Activated CD8-positive, alpha-beta T cell treated with anti-CD3 and anti-CD28 coated beads for 36 hours (primary cell): Measurements from ENCODE around the gene GALNT2. TPM values are rescaled to one million over a fixed set of nuclear protein-coding genes. Genes with fewer than 3 reads are reported as not detected.

ENCODE experiments used
- ATAC-seq: fragments of 200-7000 bp; cut with Tn5 transposase; one replicate; pipeline ENCODE4 v1.10.0; 2021; ENCODE audit warnings: mild to moderate bottlenecking, moderate library complexity
- CTCF ChIA-PET: fragments of 350-600 bp; sonication (Branson Sonifier 250); formaldehyde crosslinking; loops from one replicate; lab custom pipeline; 2021; ENCODE audit warnings: antibody characterized with exemption; lab: Charles Lee
- POLR2A ChIA-PET: fragments of 350-600 bp; sonication (Branson Sonifier 250); formaldehyde crosslinking; loops from one replicate; lab custom pipeline; 2021; ENCODE audit warnings: antibody characterized with exemption; lab: Charles Lee
- DNase-seq: peaks from one replicate; pipeline ENCODE4 v3.0.0-alpha.2; 2020
- H3K27ac Mint-ChIP-seq: one replicate; pipeline ENCODE4 v1.8.0; 2021; ENCODE audit warnings: mild to moderate bottlenecking, mixed read lengths
- H3K27me3 Mint-ChIP-seq: one replicate; pipeline ENCODE4 v1.8.0; 2021; ENCODE audit warnings: mixed read lengths
- H3K36me3 Mint-ChIP-seq: one replicate; pipeline ENCODE4 v1.8.0; 2021; ENCODE audit warnings: low read depth, mixed read lengths
- H3K4me1 Mint-ChIP-seq: one replicate; pipeline ENCODE4 v1.8.0; 2021; ENCODE audit warnings: low read depth, mixed read lengths
- H3K4me3 Mint-ChIP-seq: one replicate; pipeline ENCODE4 v1.8.0; 2021; ENCODE audit warnings: mild to moderate bottlenecking, moderate library complexity, mixed read lengths
- H3K9me3 Mint-ChIP-seq: one replicate; pipeline ENCODE4 v1.8.0; 2021; ENCODE audit warnings: mixed read lengths
- CTCF ChIP-seq: fragments of 200-600 bp; IDR thresholded peaks from one replicate; pipeline ENCODE4 v1.8.0; 2022; ENCODE audit warnings: antibody characterized with exemption, mild to moderate bottlenecking
- intact Hi-C: fragments of 100-400 bp; cut with micrococcal nuclease; formaldehyde crosslinking; loops from one replicate; pipeline ENCODE4 v1.10.0; 2022
- total RNA-seq, 2 experiments: library from RNA; stranded (reverse); gene quantifications; one replicate each; pipeline ENCODE4 v1.2.3, GENCODE V29; 2021

Gene GALNT2
- total RNA-seq, 2 experiments from 2014 or later, result 40.1 to 42.3 TPM

- ATAC-seq (no peak), DNase-seq (no peak)
- CTCF ChIA-PET, result no interaction called here
- intact Hi-C loops, result no loop called here
- no peak for TF ChIP-seq CTCF
- Mint-ChIP-seq H3K9me3 (no peaks in the 10 kb centered on the region), H3K36me3 (peaks cover 26% of the 10 kb centered on the region), H3K27ac (peak overlapping the region; percentile 71), H3K4me3 (no peak overlapping the region), H3K4me1 (peaks cover 59% of the 10 kb centered on the region), H3K27me3 (no peaks in the 10 kb centered on the region)
- POLR2A ChIA-PET, result interaction anchor here (1.4 kb wide), 1 partner anchor 9 kb away, joined by 4 read pairs; no protein-coding TSS in a partner anchor
Measured at GRCh38 chr1:230272557-230272956, 205.5 kb downstream of the GALNT2 start.

GRCh38 chr1:230273141-230273710 lies 206.2 kb downstream of the GALNT2 start:
- ATAC-seq, result no peak
- no peak for TF ChIP-seq CTCF
- Mint-ChIP-seq H3K27ac (peak overlapping the region; percentile 71), H3K4me1 (peaks cover 62% of the 10 kb centered on the region), H3K9me3 (no peaks in the 10 kb centered on the region), H3K4me3 (no peak overlapping the region), H3K27me3 (no peaks in the 10 kb centered on the region), H3K36me3 (peaks cover 29% of the 10 kb centered on the region)
- no peak for DNase-seq
- ChIA-PET POLR2A (interaction anchor here (0.8 kb wide), 1 partner anchor 195 kb away, joined by 3 read pairs; no protein-coding TSS in a partner anchor), CTCF (interaction anchor here (1.1 to 1.6 kb wide), 4 partner anchors 32 to 106 kb away, joined by 3 to 4 read pairs (median 4); no protein-coding TSS in a partner anchor)
- intact Hi-C loops, result no loop called here

GRCh38 chr1:230274254-230274653 lies 207.2 kb downstream of the GALNT2 start:
- peak; percentile 55 for ATAC-seq
- Mint-ChIP-seq H3K27me3 (no peaks in the 10 kb centered on the region), H3K27ac (peak overlapping the region; percentile 71), H3K9me3 (no peaks in the 10 kb centered on the region), H3K4me3 (peak overlapping the region; percentile 59), H3K36me3 (peaks cover 36% of the 10 kb centered on the region), H3K4me1 (peaks cover 70% of the 10 kb centered on the region)
- DNase-seq, result peak; percentile 58
- ChIA-PET POLR2A (interaction anchor here (0.8 to 1.2 kb wide), 2 partner anchors 27 to 196 kb away, joined by 3 read pairs; no protein-coding TSS in a partner anchor), CTCF (interaction anchor here (1.1 to 1.6 kb wide), 4 partner anchors 31 to 107 kb away, joined by 3 to 4 read pairs (median 4); no protein-coding TSS in a partner anchor)
- intact Hi-C loops, result no loop called here
- no peak for TF ChIP-seq CTCF

- CTCF ChIA-PET, result no interaction called here
- POLR2A ChIA-PET, result no interaction called here
- H3K9me3 Mint-ChIP-seq, result no peaks in the 10 kb centered on the region
- no peaks in the 10 kb centered on the region for H3K27me3 Mint-ChIP-seq
- H3K4me1 Mint-ChIP-seq, result peaks cover 61% of the 10 kb centered on the region
- ATAC-seq (no peak), DNase-seq (no peak)
- no peak overlapping the region for H3K4me3 Mint-ChIP-seq
- no peak overlapping the region for H3K27ac Mint-ChIP-seq
- intact Hi-C loops, result no loop called here
- no peak for TF ChIP-seq CTCF
- H3K36me3 Mint-ChIP-seq, result peaks cover 38% of the 10 kb centered on the region
Measured at GRCh38 chr1:230276401-230276800, 209.4 kb downstream of the GALNT2 start.
